ENCODE results near the gene PLA2G6. TPM values are rescaled to one million over a fixed set of nuclear protein-coding genes. Genes with fewer than 3 reads are reported as not detected.
A peak's percentile ranks its signal among the peaks of the same experiment; 100 is the strongest.

PLA2G6 gene
- total and polyA plus RNA-seq, 2 of the 8 experiments (the other 6 are each of a cell fraction or from before 2014, with no cell fraction given), result 13.2 to 21.0 TPM

- peak overlapping the region; percentile 88 for H4K91ac ChIP-seq (replicated peaks; ENCODE audit: insufficient read length, low read length)
- peak overlapping the region; percentile 75 for H2BK120ac ChIP-seq (replicated peaks; ENCODE audit: low read depth, low read length)
- peak overlapping the region; percentile 97 for H3K27ac ChIP-seq (ENCODE audit: low read depth, low read length)
- no peaks in the 10 kb centered on the region for H3K27me3 ChIP-seq (replicated peaks in 1 of 4; ENCODE audit: control insufficient read depth in 3 of 4, extremely low read depth in 1 of 4, insufficient read depth in 3 of 4, low read length in 3 of 4)
- H3K4me1 ChIP-seq (replicated peaks in 1 of 4; ENCODE audit: control insufficient read depth in 3 of 4, insufficient read depth in 4 of 4, low read length in 3 of 4), result peaks cover 0 to 15% (median 8%) of the 10 kb centered on the region in 4 experiments; a peak in 6 of 7 replicates
- ChIA-PET POLR2A (ENCODE audit: partially characterized antibody) (interaction anchor here (0.8 to 2.2 kb wide), 7 partner anchors 10 to 362 kb away, joined by 3 to 11 read pairs (median 3); partner anchors contain the start of genes MAFF and PICK1), CTCF (ENCODE audit: partially characterized antibody) (interaction anchor here (0.8 to 1.7 kb wide), 3 partner anchors 12 to 83 kb away, joined by 3 to 4 read pairs (median 3); no protein-coding TSS in a partner anchor)
- H3K23ac ChIP-seq (ENCODE audit: insufficient read length), result no peak overlapping the region
- no peaks in the 10 kb centered on the region for H4K20me1 ChIP-seq (replicated peaks in 1 of 2; ENCODE audit: control insufficient read depth in 1 of 2, insufficient read depth in 2 of 2, low read length in 2 of 2)
- FAIRE-seq (no peak), DNase-seq (ENCODE audit: low read depth in 1 of 2, low spot score in 2 of 2) (no peak)
- peak overlapping the region; percentile 99 for H2AK5ac ChIP-seq (ENCODE audit: low read depth, low read length)
- peak overlapping the region; percentile 63 for H4K8ac ChIP-seq (ENCODE audit: extremely low read depth, insufficient read depth, low read length)
- peaks cover 4% of the 10 kb centered on the region for H3K23me2 ChIP-seq (ENCODE audit: low read depth, low read length)
- H3K4ac ChIP-seq (replicated peaks; ENCODE audit: insufficient read length, low read depth, low read length), result peak overlapping the region; percentile 59
- no peaks in the 10 kb centered on the region for H3K9me3 ChIP-seq (ENCODE audit: insufficient read depth in 2 of 2, low read depth in 1 of 2, low read length in 1 of 2)
- no peaks in the 10 kb centered on the region for H3K36me3 ChIP-seq (ENCODE audit: control insufficient read depth in 2 of 4, insufficient read depth in 4 of 4, low read length in 3 of 4)
- H3K18ac ChIP-seq (ENCODE audit: extremely low read depth, low read length), result peak overlapping the region; percentile 98
- no peaks in the 10 kb centered on the region for H3K79me1 ChIP-seq (ENCODE audit: low read depth, low read length)
- H2AFZ ChIP-seq (ENCODE audit: low read length), result 0 out of 2 replicates have a peak overlapping the region, but pooled peaks have one; percentile 19
- peak overlapping the region; percentile 2 for H2BK20ac ChIP-seq (ENCODE audit: low read length)
- no peak overlapping the region for H3K14ac ChIP-seq (ENCODE audit: insufficient read length)
- H2BK5ac ChIP-seq (ENCODE audit: low read depth, low read length), result peak overlapping the region; percentile 98
- peak overlapping the region; percentile 92 for H4K5ac ChIP-seq (ENCODE audit: insufficient read length, low read depth, low read length)
- H2BK15ac ChIP-seq (ENCODE audit: low read length), result peak overlapping the region; percentile 95; the same call in 1 of the 2 replicates
- peak overlapping the region; percentile 90 to 100 for H3K4me2 ChIP-seq (ENCODE audit: insufficient read depth in 1 of 2, low read depth in 2 of 2, low read length in 2 of 2)
- peak overlapping the region; percentile 99 for H2BK12ac ChIP-seq (ENCODE audit: low read depth, low read length)
- H3K9ac ChIP-seq (replicated peaks in 1 of 4; ENCODE audit: extremely low read depth in 1 of 4, low read depth in 3 of 4, low read length in 3 of 4), result peak overlapping the region in 3 of 4 experiments; percentile 86 to 88 (median 88); a peak in 6 of 7 replicates
- H3K56ac ChIP-seq (replicated peaks; ENCODE audit: insufficient read length, low read depth, low read length), result peak overlapping the region; percentile 78
- H3K4me3 ChIP-seq (ENCODE audit: extremely low read depth in 1 of 4, insufficient read depth in 2 of 4, low read depth in 3 of 4, low read length in 4 of 4), result peak overlapping the region; percentile 60 to 81 (median 70)
- no peaks in the 10 kb centered on the region for H3K79me2 ChIP-seq (ENCODE audit: control insufficient read depth in 1 of 2, insufficient read depth in 2 of 2, low read length in 2 of 2)
- 58% methylated on average over 14 of the region's 14 CpGs; no CpG with 5 or more reads in 1 of the 2 experiments for WGBS, 2 experiments (ENCODE audit: extremely low coverage in 1 of 2, insufficient coverage in 1 of 2, insufficient read length in 1 of 2, insufficient replicate concordance in 2 of 2, low coverage in 1 of 2, low lambda C conversion rate in 2 of 2, missing lambda C conversion rate in 1 of 2)
- TF ChIP-seq TEAD4 (IDR thresholded peaks at IDR 0.05; ENCODE audit: low read depth, low read length), result no peak
- TF ChIP-seq, protein P1, sequence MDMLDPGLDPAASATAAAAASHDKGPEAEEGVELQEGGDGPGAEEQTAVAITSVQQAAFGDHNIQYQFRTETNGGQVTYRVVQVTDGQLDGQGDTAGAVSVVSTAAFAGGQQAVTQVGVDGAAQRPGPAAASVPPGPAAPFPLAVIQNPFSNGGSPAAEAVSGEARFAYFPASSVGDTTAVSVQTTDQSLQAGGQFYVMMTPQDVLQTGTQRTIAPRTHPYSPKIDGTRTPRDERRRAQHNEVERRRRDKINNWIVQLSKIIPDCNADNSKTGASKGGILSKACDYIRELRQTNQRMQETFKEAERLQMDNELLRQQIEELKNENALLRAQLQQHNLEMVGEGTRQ (IDR thresholded peaks at IDR 0.05; ENCODE audit: low read length), result peak; percentile 11; the same call in 1 of the 2 replicates
- TF ChIP-seq SIRT6 (IDR thresholded peaks at IDR 0.05; ENCODE audit: low read length), result no peak
- peak in 1 of 2 experiments; percentile 12; a peak in 1 of 4 replicates for TF ChIP-seq RAD21 (IDR thresholded peaks at IDR 0.05 in 1 of 2, conservative IDR thresholded peaks at IDR 0.05 in 1 of 2; ENCODE audit: low read depth in 2 of 2, low read length in 2 of 2)
- no peak for TF ChIP-seq SAP30 (IDR thresholded peaks at IDR 0.05; ENCODE audit: insufficient read depth, insufficient replicate concordance, low read length)
- TF ChIP-seq ASH2L (IDR thresholded peaks at IDR 0.05; ENCODE audit: low read length), result no peak
- no peak for TF ChIP-seq JUND (IDR thresholded peaks at IDR 0.05; ENCODE audit: low read length)
Measured at GRCh38 chr22:38180841-38181452, 683 bp downstream of the PLA2G6 start.
